Measurements from ENCODE around the gene ALG12. TPM values are rescaled to one million over a fixed set of nuclear protein-coding genes. Genes with fewer than 3 reads are reported as not detected.

The ALG12 gene
- total and polyA plus RNA-seq, 2 experiments from 2014 or later, result 21.9 to 24.4 TPM

- Histone ChIP-seq H3K4me3 (no peak overlapping the region), H3K4me1 (ENCODE audit: insufficient read depth) (peaks cover 3% of the 10 kb centered on the region; the same call in 1 of the 2 replicates), H3K9ac (no peak overlapping the region), H3K79me2 (ENCODE audit: insufficient read depth) (peaks cover 21% of the 10 kb centered on the region), H3K4me2 (ENCODE audit: unreplicated experiment) (no peak overlapping the region), H3K9me2 (ENCODE audit: insufficient read depth) (no peaks in the 10 kb centered on the region), H3F3A (ENCODE audit: insufficient read depth) (no peaks in the 10 kb centered on the region), H3K27ac (no peak overlapping the region), H3K27me3 (replicated peaks; ENCODE audit: insufficient read depth) (no peaks in the 10 kb centered on the region), H3K9me3 (ENCODE audit: low read depth) (no peaks in the 10 kb centered on the region), H2AFZ (no peak overlapping the region), H3K36me3 (ENCODE audit: low read depth) (no peaks in the 10 kb centered on the region), H4K20me1 (ENCODE audit: insufficient read depth) (no peaks in the 10 kb centered on the region)
- WGBS, 2 experiments (ENCODE audit: low coverage in 1 of 2, low lambda C conversion rate in 2 of 2, missing lambda C conversion rate in 2 of 2), result 78 to 79% methylated on average over 12 of the region's 12 CpGs
- no peak for TF ChIP-seq EZH2phosphoT487 (IDR thresholded peaks at IDR 0.05; ENCODE audit: insufficient read depth, low read depth)
- TF ChIP-seq EZH2 (IDR thresholded peaks at IDR 0.05; ENCODE audit: insufficient read depth, poor library complexity, severe bottlenecking), result no peak
- in situ Hi-C loops (cut with MboI), result no loop called here
- DNase-seq, result no peak
Observed at GRCh38 chr22:49914256-49914655, 4.0 kb downstream of the ALG12 start.

- Histone ChIP-seq H3K27me3 (replicated peaks; ENCODE audit: insufficient read depth) (no peaks in the 10 kb centered on the region), H2AFZ (no peak overlapping the region), H3K4me3 (no peak overlapping the region), H3K4me2 (ENCODE audit: unreplicated experiment) (no peak overlapping the region), H3K9me2 (ENCODE audit: insufficient read depth) (no peaks in the 10 kb centered on the region), H3K27ac (no peak overlapping the region), H3F3A (ENCODE audit: insufficient read depth) (no peaks in the 10 kb centered on the region), H3K4me1 (ENCODE audit: insufficient read depth) (peaks cover 3% of the 10 kb centered on the region; the same call in 1 of the 2 replicates), H3K36me3 (ENCODE audit: low read depth) (no peaks in the 10 kb centered on the region), H3K79me2 (ENCODE audit: insufficient read depth) (peaks cover 21% of the 10 kb centered on the region), H3K9ac (no peak overlapping the region), H4K20me1 (ENCODE audit: insufficient read depth) (no peaks in the 10 kb centered on the region), H3K9me3 (ENCODE audit: low read depth) (no peaks in the 10 kb centered on the region)
- in situ Hi-C loops (cut with MboI), result no loop called here
- no peak for DNase-seq
- 95 to 97% methylated on average over 14 of the region's 14 CpGs for WGBS, 2 experiments (ENCODE audit: low coverage in 1 of 2, low lambda C conversion rate in 2 of 2, missing lambda C conversion rate in 2 of 2)
- TF ChIP-seq EZH2phosphoT487 (IDR thresholded peaks at IDR 0.05; ENCODE audit: insufficient read depth, low read depth) (no peak), EZH2 (IDR thresholded peaks at IDR 0.05; ENCODE audit: insufficient read depth, poor library complexity, severe bottlenecking) (no peak)
Observed at GRCh38 chr22:49913446-49913845, 4.8 kb downstream of the ALG12 start.

DNA sequence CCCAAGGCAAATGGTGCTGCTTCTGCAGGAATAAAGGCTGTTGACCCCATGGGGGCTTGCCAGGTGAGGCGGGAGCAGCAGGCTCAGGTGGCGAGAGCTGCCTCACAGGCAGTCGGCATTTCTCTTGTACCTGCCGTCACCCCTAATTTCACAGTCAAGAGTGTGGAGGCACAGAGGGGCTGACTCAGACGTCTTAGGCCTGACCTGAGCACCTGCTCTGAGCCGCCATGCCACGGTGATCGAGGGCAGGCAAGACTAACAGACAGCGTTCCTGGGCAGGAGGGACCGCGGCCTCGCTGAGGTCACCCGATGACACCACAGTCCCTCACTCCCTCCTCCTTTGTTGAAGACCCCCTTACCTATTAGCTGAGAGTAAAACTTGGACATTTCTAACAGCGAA lies 5.2 kb downstream of the ALG12 start:
- no peak overlapping the region for H3K4me2 ChIP-seq (ENCODE audit: unreplicated experiment)
- in situ Hi-C loops (cut with MboI), result no loop called here
- H3K9me3 ChIP-seq (ENCODE audit: low read depth), result no peaks in the 10 kb centered on the region
- DNase-seq, result no peak
- no peak overlapping the region for H3K9ac ChIP-seq
- WGBS, 2 experiments (ENCODE audit: low coverage in 1 of 2, low lambda C conversion rate in 2 of 2, missing lambda C conversion rate in 2 of 2), result 91 to 92% methylated on average over 14 of the region's 14 CpGs
- TF ChIP-seq EZH2phosphoT487 (IDR thresholded peaks at IDR 0.05; ENCODE audit: insufficient read depth, low read depth) (no peak), EZH2 (IDR thresholded peaks at IDR 0.05; ENCODE audit: insufficient read depth, poor library complexity, severe bottlenecking) (no peak)
- no peaks in the 10 kb centered on the region for H3K27me3 ChIP-seq (replicated peaks; ENCODE audit: insufficient read depth)
- no peak overlapping the region for H3K4me3 ChIP-seq
- H3K4me1 ChIP-seq (ENCODE audit: insufficient read depth), result peaks cover 3% of the 10 kb centered on the region; the same call in 1 of the 2 replicates
- no peaks in the 10 kb centered on the region for H4K20me1 ChIP-seq (ENCODE audit: insufficient read depth)
- no peaks in the 10 kb centered on the region for H3F3A ChIP-seq (ENCODE audit: insufficient read depth)
- no peaks in the 10 kb centered on the region for H3K9me2 ChIP-seq (ENCODE audit: insufficient read depth)
- peaks cover 21% of the 10 kb centered on the region for H3K79me2 ChIP-seq (ENCODE audit: insufficient read depth)
- no peak overlapping the region for H2AFZ ChIP-seq
- H3K36me3 ChIP-seq (ENCODE audit: low read depth), result no peaks in the 10 kb centered on the region
- H3K27ac ChIP-seq, result no peak overlapping the region

DNA sequence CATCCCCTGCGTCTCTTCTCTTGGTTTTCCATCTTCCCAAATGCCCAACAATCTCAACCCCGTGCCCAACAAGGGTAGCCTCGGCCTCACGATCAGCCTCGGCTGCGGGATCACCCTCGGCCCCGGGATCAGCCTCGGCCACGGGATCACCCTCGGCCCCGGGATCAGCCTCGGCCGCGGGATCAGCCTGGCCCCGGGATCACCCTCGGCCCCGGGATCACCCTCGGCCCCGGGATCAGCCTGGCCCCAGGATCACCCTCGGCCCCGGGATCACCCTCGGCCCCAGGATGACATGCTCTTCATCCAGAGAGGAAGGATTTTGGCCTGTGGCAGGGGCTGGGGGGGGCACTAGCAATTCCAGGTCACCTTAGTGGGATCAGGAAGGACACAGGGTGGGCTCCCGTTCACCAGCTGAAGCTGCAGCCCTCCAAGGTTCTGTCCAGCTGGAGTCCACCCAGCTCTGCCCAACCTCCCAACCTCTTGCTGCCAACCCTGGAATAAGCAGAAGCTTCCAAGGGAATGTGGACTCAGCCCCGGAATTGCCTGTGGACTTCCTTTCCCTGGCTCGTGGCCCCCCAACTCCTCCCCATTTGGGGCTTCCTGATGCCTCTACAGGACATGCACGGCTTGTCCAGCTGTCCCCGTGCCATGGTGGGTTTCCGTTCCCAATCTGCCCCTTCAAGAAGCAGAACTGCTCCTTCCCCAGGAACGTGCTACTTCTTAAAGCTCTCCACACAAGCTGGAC lies 6.2 kb downstream of the ALG12 start:
- no peak for TF ChIP-seq EZH2 (IDR thresholded peaks at IDR 0.05; ENCODE audit: insufficient read depth, poor library complexity, severe bottlenecking)
- no peak for TF ChIP-seq EZH2phosphoT487 (IDR thresholded peaks at IDR 0.05; ENCODE audit: insufficient read depth, low read depth)
- 95 to 97% methylated on average over 19 to 30 of the region's 30 CpGs for WGBS, 2 experiments (ENCODE audit: low coverage in 1 of 2, low lambda C conversion rate in 2 of 2, missing lambda C conversion rate in 2 of 2)
- no peak for DNase-seq
- no peak overlapping the region for H2AFZ ChIP-seq
- H3K4me2 ChIP-seq (ENCODE audit: unreplicated experiment), result no peak overlapping the region
- H3K79me2 ChIP-seq (ENCODE audit: insufficient read depth), result peaks cover 12% of the 10 kb centered on the region
- no peak overlapping the region for H3K4me3 ChIP-seq
- H3K9me2 ChIP-seq (ENCODE audit: insufficient read depth), result no peaks in the 10 kb centered on the region
- H4K20me1 ChIP-seq (ENCODE audit: insufficient read depth), result no peaks in the 10 kb centered on the region
- no peak overlapping the region for H3K9ac ChIP-seq
- no peaks in the 10 kb centered on the region for H3K36me3 ChIP-seq (ENCODE audit: low read depth)
- no peaks in the 10 kb centered on the region for H3K9me3 ChIP-seq (ENCODE audit: low read depth)
- no peak overlapping the region for H3K27ac ChIP-seq
- in situ Hi-C loops (cut with MboI), result no loop called here
- no peaks in the 10 kb centered on the region for H3F3A ChIP-seq (ENCODE audit: insufficient read depth)
- no peaks in the 10 kb centered on the region for H3K27me3 ChIP-seq (replicated peaks; ENCODE audit: insufficient read depth)
- no peaks in the 10 kb centered on the region for H3K4me1 ChIP-seq (ENCODE audit: insufficient read depth)

All from GM23248 (cell line).